Measurements from ENCODE around the gene CLEC3B.

- TF ChIP-seq CTCF (IDR thresholded peaks at IDR 0.05; ENCODE audit: low read depth, low read length, poor library complexity, severe bottlenecking) = no peak
- no peak for TF ChIP-seq EZH2phosphoT487 (IDR thresholded peaks at IDR 0.05; ENCODE audit: borderline replicate concordance, low read length)
Measured at GRCh38 chr3:45012577-45012976, 13.5 kb upstream of the CLEC3B start.
